ENCODE measurements around the gene AGAP2.
"Not testable (repeated sequence)": the region's sequence is repeated elsewhere in the genome, so short reads cannot be mapped to it uniquely, and the experiment has no call there.

AGAP2 gene

DNA sequence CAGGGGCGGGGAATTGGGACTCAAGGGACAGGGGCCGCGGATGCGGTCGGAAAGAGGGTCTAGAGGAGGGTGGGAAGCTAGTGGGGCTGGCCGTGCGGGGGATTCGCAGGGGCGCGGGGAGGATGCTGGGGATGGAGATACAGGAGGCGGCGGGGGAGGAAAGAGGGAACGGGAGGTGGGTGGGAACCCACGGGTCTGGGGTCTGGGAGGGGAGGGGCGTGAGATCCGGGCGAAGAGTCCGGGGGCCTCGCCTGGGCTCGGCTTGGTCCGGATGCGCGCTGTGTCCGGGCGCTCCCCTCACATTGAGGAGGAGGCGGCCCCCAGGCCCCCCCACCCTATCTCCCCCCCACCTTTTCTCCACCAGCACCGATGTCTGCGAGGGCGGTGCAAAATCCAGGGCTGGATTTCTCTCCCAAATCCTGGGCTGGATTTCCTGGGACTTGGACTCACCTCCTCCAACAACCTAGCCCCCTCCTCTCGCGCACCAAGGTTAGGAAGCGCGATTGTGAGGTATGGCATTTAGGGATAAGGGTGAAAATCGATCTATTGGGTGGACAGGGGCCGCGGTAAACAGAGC is at the start of gene AGAP2:
TSS of gene AGAP2 (minus strand) at position 82 of the 577 bp plus-strand sequence. CDS start 496 bp downstream, outside the sequence.
- no peak for DNase-seq (ENCODE audit: low read depth)

- no peak for DNase-seq (ENCODE audit: low read depth)
These were observed 45.3 kb upstream of the AGAP2 start for GRCh38 chr12:57783861-57784260.

GRCh38 chr12:57783466-57783801 is 44.9 kb upstream of the AGAP2 start:
- DNase-seq (ENCODE audit: low read depth): no peak

DNA sequence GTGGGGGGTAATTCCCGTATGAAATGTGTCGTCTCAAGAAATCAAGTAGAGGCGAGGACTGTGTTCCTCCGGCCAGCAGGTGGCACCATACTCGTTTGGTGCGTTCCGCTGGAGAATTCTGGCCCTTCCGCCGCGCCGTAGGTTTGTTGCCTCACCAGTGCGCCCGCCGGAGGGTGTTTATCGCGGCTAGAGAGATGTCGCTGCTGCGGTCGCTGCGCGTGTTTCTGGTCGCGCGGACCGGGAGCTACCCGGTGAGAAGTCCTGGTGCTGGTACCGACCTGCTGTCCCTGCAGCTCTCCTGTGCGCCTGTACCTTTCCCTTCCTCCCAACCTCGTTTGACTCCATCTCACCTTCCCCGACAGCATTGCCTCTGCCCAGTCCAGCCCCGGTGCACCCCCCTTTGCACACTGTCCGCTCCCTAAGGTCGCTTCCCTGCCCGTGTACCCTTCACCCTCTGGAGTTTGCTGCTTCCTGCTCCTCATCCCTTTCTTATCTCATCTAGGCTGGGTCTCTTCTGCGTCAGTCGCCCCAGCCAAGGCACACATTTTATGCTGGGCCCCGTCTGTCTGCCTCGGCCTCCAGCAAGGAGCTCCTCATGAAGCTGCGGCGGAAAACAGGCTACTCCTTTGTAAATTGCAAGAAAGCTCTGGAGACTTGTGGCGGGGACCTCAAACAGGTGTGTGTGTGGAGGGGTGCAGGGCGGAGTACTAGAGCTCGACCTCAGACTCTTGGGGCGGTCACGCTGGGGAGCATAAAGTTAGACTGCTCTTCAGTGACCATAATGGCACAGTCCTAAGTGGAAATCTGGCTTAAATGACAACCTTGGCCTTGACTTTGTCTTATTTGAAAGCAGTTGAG is 44.3 kb upstream of the AGAP2 start, which contains the start of gene TSFM:
TSS of gene TSFM (plus strand) at position 180 of the 858 bp plus-strand sequence. CDS start at position 195, 15 bp downstream.
- peak; percentile 97 for DNase-seq (ENCODE audit: low read depth)

- no peak for DNase-seq (ENCODE audit: low read depth)
These were observed 43.7 kb upstream of the AGAP2 start for GRCh38 chr12:57782243-57782607.

DNA sequence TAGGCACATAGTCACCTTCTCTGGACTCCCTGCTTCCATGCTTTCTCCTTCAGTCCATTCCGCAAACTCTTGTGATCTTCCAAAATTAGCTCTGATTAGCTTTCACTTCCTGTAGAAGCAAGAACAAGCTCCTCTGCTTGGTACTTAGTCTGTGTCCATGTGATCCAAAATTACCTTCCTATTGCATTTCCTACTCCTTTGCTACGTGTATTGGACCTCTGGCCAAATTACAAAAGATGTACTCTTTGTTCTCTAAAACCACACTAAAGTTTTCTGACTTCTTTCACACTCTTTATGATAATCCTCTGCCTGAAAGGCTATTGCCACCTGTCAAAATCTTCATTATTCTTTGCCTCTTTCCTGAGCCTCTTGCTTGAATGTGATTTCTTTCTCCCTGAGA is 43.3 kb upstream of the AGAP2 start:
- DNase-seq (ENCODE audit: low read depth): no peak

DNA sequence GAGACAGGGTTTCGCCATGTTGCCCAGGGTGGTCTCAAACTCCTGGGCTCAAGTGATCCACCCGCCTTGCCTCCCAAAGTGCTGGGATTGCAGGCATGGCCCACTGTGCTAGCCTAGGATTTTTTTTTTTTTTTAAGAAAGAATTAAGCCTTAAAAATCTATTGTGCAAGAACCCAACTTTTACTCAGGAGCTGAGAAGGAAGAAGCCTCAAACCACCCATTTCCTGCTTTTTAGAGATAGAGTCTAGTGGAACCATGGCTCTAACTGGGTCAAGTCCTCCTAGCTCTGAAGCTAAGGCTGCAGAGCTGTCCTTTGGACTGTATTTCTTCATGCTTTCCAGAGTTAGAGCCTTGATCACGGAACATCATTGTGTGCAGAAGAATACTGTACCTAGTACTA is 42.7 kb upstream of the AGAP2 start:
- no peak for DNase-seq (ENCODE audit: low read depth)

DNA sequence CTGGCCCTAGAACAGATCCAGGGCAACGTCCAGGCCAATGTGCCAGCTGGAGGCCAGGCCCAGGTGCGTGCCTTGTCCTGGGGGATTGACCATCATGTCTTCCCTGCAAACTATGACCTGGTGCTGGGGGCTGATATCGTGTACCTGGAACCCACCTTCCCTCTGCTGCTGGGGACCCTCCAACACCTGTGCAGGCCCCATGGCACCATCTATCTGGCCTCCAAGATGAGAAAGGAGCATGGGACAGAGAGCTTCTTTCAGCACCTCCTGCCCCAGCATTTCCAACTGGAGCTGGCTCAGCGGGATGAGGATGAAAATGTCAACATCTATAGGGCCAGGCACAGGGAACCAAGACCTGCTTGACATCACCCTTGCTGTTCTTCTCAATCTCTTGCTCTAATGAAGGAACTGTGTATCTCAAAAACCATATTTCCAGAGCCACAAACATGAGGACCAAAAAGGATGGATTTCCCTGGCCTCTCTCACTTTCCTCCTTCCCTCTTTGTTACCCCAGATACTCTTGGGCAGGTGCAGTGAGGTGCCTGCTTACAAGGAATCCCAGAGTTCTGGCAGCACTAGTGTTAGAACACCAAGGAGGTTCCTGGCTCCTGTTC is 41.8 kb upstream of the AGAP2 start:
- DNase-seq (ENCODE audit: low read depth): no peak

DNA sequence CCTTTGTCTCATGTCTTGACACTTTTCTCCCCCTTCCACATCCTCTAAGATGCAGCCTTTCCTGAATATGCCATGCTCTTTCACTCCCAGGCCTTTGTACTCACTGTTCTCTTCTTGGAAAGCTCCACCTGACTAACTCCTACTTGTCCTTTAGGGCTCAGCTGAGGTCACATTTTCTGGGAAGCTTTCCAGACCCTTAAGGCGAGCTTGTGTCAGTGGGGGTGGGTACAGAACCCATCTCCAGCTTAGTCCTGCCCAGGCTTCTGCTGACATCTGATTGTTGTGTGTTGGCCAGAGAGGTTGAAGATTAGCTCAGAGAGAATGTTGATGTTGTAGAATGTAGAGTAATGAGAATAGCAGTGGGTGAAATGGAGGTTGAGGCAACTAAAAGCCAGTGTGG is 41.2 kb upstream of the AGAP2 start:
- no peak for DNase-seq (ENCODE audit: low read depth)

- no peak for DNase-seq (ENCODE audit: low read depth)
These were observed 39.4 kb upstream of the AGAP2 start for GRCh38 chr12:57777911-57778310.

DNA sequence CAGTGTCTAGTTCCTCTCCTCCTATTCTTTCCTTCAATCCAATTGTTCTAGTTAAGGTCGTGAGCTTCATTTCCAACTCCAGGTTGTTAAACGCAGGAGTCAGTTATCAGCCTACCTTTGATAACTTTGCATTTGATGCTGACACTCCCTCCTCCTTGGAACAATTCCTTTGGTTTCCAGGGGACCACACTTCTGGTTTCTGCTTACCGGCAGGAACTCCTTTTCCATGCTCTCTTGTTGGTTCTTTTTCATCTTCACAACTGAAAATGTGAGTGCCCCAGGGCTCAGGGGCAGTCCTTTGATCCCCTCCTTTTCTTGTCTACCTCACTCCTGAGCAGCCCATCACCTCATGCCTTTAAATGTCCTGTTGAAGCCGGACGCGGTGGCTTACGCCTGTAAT is 38.8 kb upstream of the AGAP2 start:
- no peak for DNase-seq (ENCODE audit: low read depth)

- DNase-seq (ENCODE audit: low read depth): no peak
These were observed 37.7 kb upstream of the AGAP2 start for GRCh38 chr12:57776247-57776587.

DNA sequence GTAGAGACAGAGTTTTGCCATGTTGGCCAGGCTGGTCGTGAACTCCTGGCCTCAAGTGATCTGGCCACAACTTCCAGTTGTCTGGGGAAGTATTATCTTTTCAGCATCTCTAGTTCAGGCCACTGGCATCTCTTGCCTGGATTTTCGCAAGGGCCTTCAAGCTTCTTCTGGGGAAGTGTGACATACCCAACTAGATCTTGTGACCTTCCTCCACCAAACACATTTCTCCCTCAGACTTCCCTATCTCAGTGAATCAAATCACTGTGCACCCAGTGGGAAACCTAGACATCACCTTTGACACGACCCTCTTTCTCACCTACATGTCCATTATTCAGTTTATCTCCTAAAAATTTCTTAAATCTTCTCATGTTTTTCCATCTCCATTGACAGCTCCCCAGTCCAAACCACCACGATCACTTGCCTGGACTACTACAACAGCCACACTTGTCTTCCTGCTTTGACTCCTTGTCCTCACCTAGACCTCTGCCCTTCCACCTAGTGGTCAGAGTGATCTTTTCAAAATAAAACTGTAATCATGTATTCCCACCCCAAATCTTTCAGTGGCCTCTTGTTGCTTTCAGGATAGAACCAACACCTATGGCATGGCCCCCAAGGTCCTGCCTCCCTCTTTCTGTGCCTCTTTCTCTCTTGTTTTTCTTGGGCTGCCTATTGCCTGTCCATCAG is 37.2 kb upstream of the AGAP2 start:
- DNase-seq (ENCODE audit: low read depth): no peak

DNA sequence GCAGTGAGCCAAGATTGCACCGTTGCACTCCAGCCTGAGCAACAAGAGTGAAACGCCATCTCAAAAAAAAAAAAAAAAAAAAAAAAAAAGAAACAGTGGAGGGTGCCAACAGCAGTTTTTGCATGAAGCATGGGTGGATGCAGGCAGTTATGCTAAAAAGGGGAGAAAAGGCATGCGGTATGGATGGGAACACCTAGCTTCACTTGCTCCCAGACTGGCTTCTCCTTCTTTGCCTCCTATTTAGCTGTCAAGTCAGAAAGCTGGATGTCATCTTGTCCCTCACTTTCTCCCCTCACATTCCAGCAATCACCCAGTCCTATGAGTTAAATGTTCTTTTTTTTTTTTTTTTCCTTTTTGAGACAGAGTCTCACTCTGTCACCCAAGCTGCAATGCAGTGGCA is 36.5 kb upstream of the AGAP2 start:
- no peak for DNase-seq (ENCODE audit: low read depth)

DNA sequence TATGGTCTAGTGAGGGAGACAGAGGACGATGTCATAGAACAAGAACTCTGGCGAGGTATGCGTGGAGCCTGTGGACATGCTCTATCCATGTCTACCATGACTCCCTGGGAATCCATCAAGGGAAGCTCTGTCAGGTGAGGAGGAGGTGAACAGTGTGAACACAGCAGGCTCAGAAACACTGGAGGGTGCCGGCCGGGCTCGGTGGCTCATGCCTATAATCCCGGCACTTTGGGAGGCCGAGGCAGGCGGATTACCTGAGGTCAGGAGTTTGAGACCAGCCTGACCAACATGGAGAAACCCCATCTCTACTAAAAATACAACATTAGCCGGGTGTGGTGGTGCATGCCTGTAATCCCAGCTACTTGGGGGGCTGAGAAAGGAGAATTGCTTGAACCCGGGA is 36.1 kb upstream of the AGAP2 start:
- not testable (repeated sequence) for DNase-seq (ENCODE audit: low read depth)

- DNase-seq (ENCODE audit: low read depth): peak; percentile 78
These were observed 34.1 kb upstream of the AGAP2 start, which contains the start of gene EEF1AKMT3 for GRCh38 chr12:57772429-57773322. Gene EEF1AKMT3, plus strand, starts transcription at chr12:57772614. Its CDS starts 111 bp downstream, at chr12:57772725.

DNA sequence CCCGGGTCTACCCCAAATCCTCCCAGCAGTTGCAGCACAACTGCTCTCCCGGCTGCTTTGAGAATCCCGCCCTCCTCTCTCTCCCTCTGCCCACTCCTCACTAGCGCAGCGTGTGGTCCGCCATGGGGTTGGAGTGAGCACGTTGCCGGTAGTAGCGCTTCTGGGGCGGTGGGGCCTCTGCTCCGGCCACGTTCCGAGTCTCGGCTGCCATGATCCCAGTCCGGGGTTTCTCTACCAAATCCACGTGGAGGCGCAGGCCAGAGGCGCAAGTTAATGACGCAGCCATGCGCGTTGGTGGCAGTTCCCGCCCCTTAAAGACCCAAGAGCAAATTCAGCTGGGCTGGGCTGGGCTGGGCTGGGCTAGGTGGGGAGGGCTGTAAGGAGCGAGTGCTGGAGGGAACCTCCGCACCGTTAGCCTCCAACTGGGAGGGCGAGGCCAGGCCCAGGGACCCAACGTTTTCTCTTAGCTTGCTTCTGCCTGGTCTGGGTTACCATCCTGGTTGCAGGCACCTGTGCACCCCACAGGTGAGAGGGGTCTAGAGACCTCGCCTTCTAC is 33.4 kb upstream of the AGAP2 start, which contains the start of gene METTL1:
TSS of gene METTL1 (minus strand) at position 233 of the 556 bp plus-strand sequence. CDS start at position 211, 22 bp downstream.
- peak; percentile 98 for DNase-seq (ENCODE audit: low read depth)

DNA sequence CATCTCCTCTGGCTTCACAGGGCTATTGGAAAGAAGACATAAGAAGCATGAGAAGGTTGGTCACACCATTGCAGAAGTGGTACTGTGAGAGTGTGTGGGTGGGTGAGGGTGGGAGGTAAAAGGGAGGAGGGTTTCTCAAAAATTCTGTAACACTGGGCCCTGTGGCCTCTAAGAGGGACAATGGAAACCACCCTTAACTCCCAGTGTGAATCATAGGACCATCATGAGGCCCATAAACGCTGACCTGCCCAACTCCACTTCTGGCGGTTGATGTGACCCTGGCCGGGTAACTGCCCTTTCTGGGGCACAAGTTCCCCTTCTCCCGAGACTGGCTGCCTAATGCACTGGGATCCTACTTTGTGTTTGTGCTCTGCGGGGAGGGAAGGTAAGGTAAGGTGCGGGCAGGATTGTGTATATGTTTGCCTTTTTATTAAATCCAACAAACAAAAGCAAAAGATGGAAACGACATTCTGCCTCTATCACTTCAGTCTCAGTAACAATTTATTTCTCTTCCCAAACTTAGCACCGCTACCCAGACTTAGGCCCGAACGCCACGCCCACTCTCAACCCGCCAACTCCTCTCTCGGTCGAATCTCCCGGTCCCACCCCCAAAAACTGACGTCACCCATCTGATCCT is 32.8 kb upstream of the AGAP2 start:
- peak; percentile 95 for DNase-seq (ENCODE audit: low read depth)

- DNase-seq (ENCODE audit: low read depth): no peak
These were observed 32.2 kb upstream of the AGAP2 start for GRCh38 chr12:57770734-57771133.

- DNase-seq (ENCODE audit: low read depth): no peak
These were observed 31.1 kb upstream of the AGAP2 start for GRCh38 chr12:57769594-57769993.

DNA sequence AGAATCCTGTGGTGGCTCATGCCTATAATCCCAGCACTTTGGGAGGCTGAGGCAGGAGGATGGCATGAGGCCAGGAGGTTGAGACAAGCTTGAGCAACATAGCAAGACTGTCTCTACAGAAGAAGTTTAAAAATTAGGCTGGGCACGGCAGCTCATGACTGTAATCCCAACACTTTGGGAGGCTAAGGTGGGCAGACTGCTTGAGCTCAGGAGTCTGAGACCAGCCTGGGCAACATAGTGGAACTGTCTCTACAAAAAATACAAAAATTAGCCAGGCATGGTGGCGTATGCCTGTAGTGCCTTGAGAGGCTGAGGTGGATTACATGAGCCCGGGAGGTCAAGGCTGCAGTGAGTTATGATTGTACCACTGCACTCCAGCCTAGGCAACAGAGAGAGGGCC is 29.3 kb upstream of the AGAP2 start:
- DNase-seq (ENCODE audit: low read depth): no peak
